H9 (cell line): ENCODE measurements around the gene PCDHAC2. TPM values are rescaled to one million over a fixed set of nuclear protein-coding genes. Genes with fewer than 3 reads are reported as not detected.

Experiments used
- DNase-seq: peaks from one replicate; pipeline ENCODE4 v3.0.0-alpha.2; 2017
- H2AFZ ChIP-seq: one replicate; pipeline ENCODE4 v1.6.1; 2013; ENCODE audit warnings: mild to moderate bottlenecking, low read length, control low read depth, moderate library complexity
- H2AK5ac ChIP-seq: 2 replicates; pipeline ENCODE4 v1.6.1; 2013; ENCODE audit warnings: low read length, control low read depth, mixed read lengths; ENCODE audit not compliant: insufficient read length
- H2BK120ac ChIP-seq: one replicate; pipeline ENCODE4 v1.6.1; 2013; ENCODE audit warnings: low read depth, mild to moderate bottlenecking, low read length, control low read depth, inconsistent platforms; ENCODE audit not compliant: poor library complexity, severe bottlenecking
- H2BK12ac ChIP-seq: 2 replicates; pipeline ENCODE4 v1.6.1; 2013; ENCODE audit warnings: low read length, control low read depth, mixed read lengths, low read depth; ENCODE audit not compliant: insufficient read length
- H2BK15ac ChIP-seq: 2 replicates; pipeline ENCODE4 v1.6.1; 2013; ENCODE audit warnings: low read depth, low read length, control low read depth
- H2BK20ac ChIP-seq: one replicate; pipeline ENCODE4 v1.6.1; 2013; ENCODE audit warnings: low read depth, mild to moderate bottlenecking, low read length, control low read depth, inconsistent platforms; ENCODE audit not compliant: poor library complexity, severe bottlenecking
- H2BK5ac ChIP-seq: 2 replicates; pipeline ENCODE4 v1.6.1; 2013; ENCODE audit warnings: low read length, control low read depth, mixed read lengths; ENCODE audit not compliant: insufficient read length
- H3K14ac ChIP-seq: 2 replicates; pipeline ENCODE4 v1.6.1; 2013; ENCODE audit warnings: low read length, control low read depth; ENCODE audit not compliant: insufficient read depth
- H3K18ac ChIP-seq: 2 replicates; pipeline ENCODE4 v1.6.1; 2013; ENCODE audit warnings: low read depth, mild to moderate bottlenecking, mixed read lengths, low read length, control low read depth; ENCODE audit not compliant: insufficient read length
- H3K23ac ChIP-seq: 2 replicates; pipeline ENCODE4 v1.6.1; 2013; ENCODE audit warnings: low read length, control low read depth, mixed read lengths, low read depth; ENCODE audit not compliant: insufficient read length
- H3K23me2 ChIP-seq: 2 replicates; pipeline ENCODE4 v1.6.1; 2013; ENCODE audit warnings: low read depth, mild to moderate bottlenecking, mixed read lengths, low read length, control low read depth; ENCODE audit not compliant: insufficient read length, poor library complexity, severe bottlenecking
- H3K27ac ChIP-seq: 2 replicates; pipeline ENCODE4 v1.5.1; 2013; ENCODE audit warnings: low read length, control low read depth, mixed read lengths, low read depth; ENCODE audit not compliant: insufficient read length
- H3K27me3 ChIP-seq: 2 replicates; pipeline ENCODE4 v1.6.1; 2013; ENCODE audit warnings: low read length, control low read depth, inconsistent platforms; ENCODE audit not compliant: insufficient read depth
- H3K4ac ChIP-seq: 2 replicates; pipeline ENCODE4 v1.6.1; 2013; ENCODE audit warnings: low read depth, mild to moderate bottlenecking, control low read depth, inconsistent platforms, low read length, moderate library complexity
- H3K4me1 ChIP-seq: 2 replicates; pipeline ENCODE4 v1.6.1; 2013; ENCODE audit warnings: low read length, control low read depth, inconsistent platforms; ENCODE audit not compliant: insufficient read depth
- H3K4me2 ChIP-seq: 2 replicates; pipeline ENCODE4 v1.6.1; 2013; ENCODE audit warnings: low read length, control low read depth, mixed read lengths; ENCODE audit not compliant: insufficient read length, insufficient read depth
- H3K56ac ChIP-seq: 2 replicates; pipeline ENCODE4 v1.6.1; 2013; ENCODE audit warnings: low read depth, mild to moderate bottlenecking, mixed read lengths, low read length, control low read depth; ENCODE audit not compliant: insufficient read length
- H3K79me1 ChIP-seq: 2 replicates; pipeline ENCODE4 v1.6.1; 2013; ENCODE audit warnings: low read depth, mild to moderate bottlenecking, moderate library complexity, low read length, control low read depth, inconsistent platforms; ENCODE audit not compliant: insufficient read depth, poor library complexity, severe bottlenecking
- H3K79me2 ChIP-seq: 2 replicates; pipeline ENCODE4 v1.6.1; 2013; ENCODE audit warnings: low read length, control low read depth, inconsistent platforms; ENCODE audit not compliant: insufficient read depth
- H3K9ac ChIP-seq: 2 replicates; pipeline ENCODE4 v1.6.1; 2013; ENCODE audit warnings: low read length, control low read depth, mixed read lengths; ENCODE audit not compliant: insufficient read length; ENCODE audit errors: extremely low read depth
- H3K9me3 ChIP-seq: one replicate; pipeline ENCODE4 v1.6.1; 2013; ENCODE audit warnings: low read depth, low read length, inconsistent platforms; ENCODE audit not compliant: control insufficient read depth
- H3T11ph ChIP-seq: one replicate; pipeline ENCODE4 v1.6.1; 2013; ENCODE audit warnings: mild to moderate bottlenecking, low read length, control low read depth, inconsistent platforms
- H4K20me1 ChIP-seq: one replicate; pipeline ENCODE4 v1.6.1; 2013; ENCODE audit not compliant: control insufficient read depth, insufficient read length, insufficient read depth
- H4K5ac ChIP-seq: 2 replicates; pipeline ENCODE4 v1.6.1; 2013; ENCODE audit warnings: low read depth, mild to moderate bottlenecking, mixed read lengths, low read length, control low read depth; ENCODE audit not compliant: insufficient read length
- H4K8ac ChIP-seq: replicated peaks from 2 replicates; pipeline ENCODE4 v1.6.1; 2013; ENCODE audit warnings: low read length, control low read depth, mixed read lengths, low read depth; ENCODE audit not compliant: insufficient read length
- H4K91ac ChIP-seq: 2 replicates; pipeline ENCODE4 v1.6.1; 2013; ENCODE audit warnings: low read depth, mild to moderate bottlenecking, moderate library complexity, mixed read lengths, low read length, control low read depth; ENCODE audit not compliant: insufficient read length
- H3K27ac Mint-ChIP-seq, 3 experiments: 2 replicates in 2 of 3; 3 replicates in 1 of 3; pipeline ENCODE4 v1.8.0; 2020 to 2021; ENCODE audit warnings: mixed read lengths in 3 of 3, mild to moderate bottlenecking in 1 of 3, moderate library complexity in 1 of 3
- H3K27me3 Mint-ChIP-seq: 2 replicates; pipeline ENCODE4 v1.8.0; 2021; ENCODE audit warnings: low read depth, mild to moderate bottlenecking, moderate library complexity, mixed read lengths
- H3K36me3 Mint-ChIP-seq, 3 experiments: 2 replicates in 2 of 3; 3 replicates in 1 of 3; pipeline ENCODE4 v1.8.0; 2020 to 2021; ENCODE audit warnings: low read depth in 3 of 3, mixed read lengths in 3 of 3; ENCODE audit not compliant: insufficient read depth in 1 of 3
- H3K4me1 Mint-ChIP-seq, 2 experiments: 2 replicates each; pipeline ENCODE4 v1.8.0; 2020; ENCODE audit warnings: mixed read lengths in 2 of 2
- H3K4me3 Mint-ChIP-seq, 2 experiments: 2 replicates in 1 of 2; 3 replicates in 1 of 2; pipeline ENCODE4 v1.8.0; 2020 to 2021; ENCODE audit warnings: mild to moderate bottlenecking in 2 of 2, mixed read lengths in 2 of 2, moderate library complexity in 1 of 2
- H3K9me3 Mint-ChIP-seq, 2 experiments: 2 replicates in 1 of 2; 3 replicates in 1 of 2; pipeline ENCODE4 v1.8.0; 2020; ENCODE audit warnings: mild to moderate bottlenecking in 2 of 2, mixed read lengths in 2 of 2, moderate library complexity in 1 of 2
- CTCF ChIP-seq: fragments of 200-600 bp; sonication (generic); conservative IDR thresholded peaks from 3 replicates; pipeline ENCODE4 v1.8.0; 2021; ENCODE audit warnings: antibody characterized with exemption, mild to moderate bottlenecking
- WGBS: extraction: QIAGEN DNeasy Blood & Tissue Kit; methylation state at CpG from one replicate; pipeline ENCODE4 v1.1.7; 2013; ENCODE audit warnings: missing lambda C conversion rate, low lambda C conversion rate, mixed read lengths; ENCODE audit not compliant: insufficient read length; ENCODE audit errors: extremely low coverage; 5-methylcytosine and 5-hydroxymethylcytosine counted together
- total RNA-seq: library from RNA; stranded (reverse); gene quantifications from 2 replicates; pipeline ENCODE4 v1.2.1, GENCODE V29; 2021

PCDHAC2 gene
- total RNA-seq, 1 experiment from 2014 or later, result 4.8 TPM

- Histone ChIP-seq H4K20me1 (no peaks in the 10 kb centered on the region), H2BK20ac (no peak overlapping the region), H2AK5ac (no peak overlapping the region), H3K4ac (no peak overlapping the region), H3K27me3 (no peaks in the 10 kb centered on the region), H3K79me2 (no peaks in the 10 kb centered on the region), H3K4me2 (no peak overlapping the region), H4K5ac (no peak overlapping the region), H2BK5ac (no peak overlapping the region), H3K4me1 (no peaks in the 10 kb centered on the region), H3K18ac (no peak overlapping the region), H3K9me3 (no peaks in the 10 kb centered on the region), H3K23me2 (no peaks in the 10 kb centered on the region), H3T11ph (no peak overlapping the region), H3K56ac (no peak overlapping the region), H2BK120ac (no peak overlapping the region), H3K27ac (no peak overlapping the region), H4K91ac (no peak overlapping the region), H2BK12ac (no peak overlapping the region), H3K14ac (no peak overlapping the region), H3K9ac (no peak overlapping the region), H3K79me1 (no peaks in the 10 kb centered on the region), H4K8ac (no peak overlapping the region), H2AFZ (no peak overlapping the region), H3K23ac (no peak overlapping the region), H2BK15ac (no peak overlapping the region)
- peak overlapping the region; percentile 17 to 72 (median 24); a peak in 3 of 7 replicates for H3K27ac Mint-ChIP-seq
- H3K4me1 Mint-ChIP-seq, result peaks cover 8 to 10% of the 10 kb centered on the region in 2 experiments
- no peaks in the 10 kb centered on the region for H3K27me3 Mint-ChIP-seq
- no peak overlapping the region for H3K4me3 Mint-ChIP-seq
- H3K36me3 Mint-ChIP-seq, result peaks cover 0 to 8% (median 1%) of the 10 kb centered on the region in 3 experiments; a peak in 4 of 7 replicates
- DNase-seq, result no peak
- H3K9me3 Mint-ChIP-seq, result peaks cover 0 to 6% of the 10 kb centered on the region in 2 experiments; a peak in 3 of 5 replicates
- TF ChIP-seq CTCF, result no peak
- no CpG with 5 or more reads among the region's 2 CpGs for WGBS
These were observed 13.0 kb upstream of the PCDHAC2 start for GRCh38 chr5:140953234-140953633.
